ENCODE measurements around the gene GLRX. TPM values are rescaled to one million over a fixed set of nuclear protein-coding genes. Genes with fewer than 3 reads are reported as not detected.
A peak's percentile ranks its signal among the peaks of the same experiment; 100 is the strongest.

Gene GLRX
- total and polyA plus RNA-seq, 2 of the 13 experiments (the other 11 are each of a cell fraction or from before 2014, with no cell fraction given): 63.8 to 499 TPM

DNA sequence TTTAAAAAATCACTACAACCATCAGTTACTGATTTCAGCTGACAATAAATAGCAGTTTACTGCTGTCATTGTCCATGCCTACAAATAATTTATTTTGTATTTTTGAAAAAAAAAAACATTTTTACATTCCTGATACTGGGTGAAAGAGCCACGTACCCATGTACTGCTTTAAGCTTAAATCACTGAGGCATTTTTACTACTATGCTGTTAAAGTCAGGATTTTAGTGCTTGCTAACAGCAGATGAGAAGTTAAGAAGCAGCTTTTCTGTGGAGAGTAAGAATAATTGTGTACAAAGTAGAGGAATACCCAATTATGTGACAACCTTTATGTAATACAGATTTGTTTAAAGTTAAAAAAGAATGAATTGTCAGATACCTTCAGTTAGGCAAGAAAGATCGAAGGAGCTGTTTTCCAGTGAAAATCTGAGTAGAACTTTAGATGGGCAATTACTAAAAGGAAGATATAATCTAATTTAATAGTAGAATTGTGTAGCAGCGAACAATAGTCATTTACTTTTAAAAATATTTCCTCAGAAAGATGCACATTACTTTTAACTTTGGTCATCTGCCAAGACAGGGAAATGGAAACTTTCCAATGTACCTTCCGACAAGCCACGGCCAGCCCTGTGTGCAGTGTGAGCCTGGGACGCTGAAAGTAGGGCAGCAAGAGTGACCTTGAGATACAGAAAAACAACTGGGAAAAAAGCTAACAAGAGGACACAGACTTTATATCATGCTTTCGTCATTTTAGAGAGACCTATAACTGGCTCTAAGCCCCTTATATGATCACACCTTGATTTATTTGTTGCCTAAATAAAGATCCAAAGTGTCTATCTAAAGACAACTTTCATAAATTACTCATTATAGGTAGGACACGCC lies 51.5 kb downstream of the GLRX start (continued):
- TF ChIP-seq, protein P1, sequence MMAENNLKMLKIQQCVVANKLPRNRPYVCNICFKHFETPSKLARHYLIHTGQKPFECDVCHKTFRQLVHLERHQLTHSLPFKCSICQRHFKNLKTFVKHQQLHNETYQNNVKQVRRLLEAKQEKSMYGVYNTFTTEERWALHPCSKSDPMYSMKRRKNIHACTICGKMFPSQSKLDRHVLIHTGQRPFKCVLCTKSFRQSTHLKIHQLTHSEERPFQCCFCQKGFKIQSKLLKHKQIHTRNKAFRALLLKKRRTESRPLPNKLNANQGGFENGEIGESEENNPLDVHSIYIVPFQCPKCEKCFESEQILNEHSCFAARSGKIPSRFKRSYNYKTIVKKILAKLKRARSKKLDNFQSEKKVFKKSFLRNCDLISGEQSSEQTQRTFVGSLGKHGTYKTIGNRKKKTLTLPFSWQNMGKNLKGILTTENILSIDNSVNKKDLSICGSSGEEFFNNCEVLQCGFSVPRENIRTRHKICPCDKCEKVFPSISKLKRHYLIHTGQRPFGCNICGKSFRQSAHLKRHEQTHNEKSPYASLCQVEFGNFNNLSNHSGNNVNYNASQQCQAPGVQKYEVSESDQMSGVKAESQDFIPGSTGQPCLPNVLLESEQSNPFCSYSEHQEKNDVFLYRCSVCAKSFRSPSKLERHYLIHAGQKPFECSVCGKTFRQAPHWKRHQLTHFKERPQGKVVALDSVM (CRISPR knock-in tag; IDR thresholded peaks at IDR 0.05): no peak
- TF ChIP-seq CEBPG (CRISPR knock-in tag; IDR thresholded peaks at IDR 0.05) (no peak), ZNF720 (CRISPR knock-in tag; IDR thresholded peaks at IDR 0.05) (no peak), SNAI1 (CRISPR knock-in tag; IDR thresholded peaks at IDR 0.05; ENCODE audit: borderline replicate concordance) (no peak), ZFP37 (CRISPR knock-in tag; IDR thresholded peaks at IDR 0.05; ENCODE audit: borderline replicate concordance) (no peak), ZNF550 (CRISPR knock-in tag; IDR thresholded peaks at IDR 0.05; ENCODE audit: borderline replicate concordance) (no peak), ZSCAN20 (CRISPR knock-in tag; IDR thresholded peaks at IDR 0.05; ENCODE audit: borderline replicate concordance) (no peak), MED1 (CRISPR knock-in tag; IDR thresholded peaks at IDR 0.05) (peak; percentile 39; the same call in 1 of the 2 replicates), SIN3B (IDR thresholded peaks at IDR 0.05; ENCODE audit: low read length) (no peak), CHCHD3 (CRISPR knock-in tag; IDR thresholded peaks at IDR 0.05) (no peak), AGO2 (optimal IDR thresholded peaks at IDR 0.05; ENCODE audit: low read depth, low read length) (no peak), ZNF12 (CRISPR knock-in tag; IDR thresholded peaks at IDR 0.05) (no peak), BORCS8-MEF2B (CRISPR knock-in tag; IDR thresholded peaks at IDR 0.05) (no peak), ZNF589 (CRISPR knock-in tag; conservative IDR thresholded peaks at IDR 0.05) (no peak), ZNF724P (CRISPR knock-in tag; IDR thresholded peaks at IDR 0.05; ENCODE audit: borderline replicate concordance) (no peak), FOXK2 (IDR thresholded peaks at IDR 0.05) (no peak), SMAD1 (CRISPR knock-in tag; IDR thresholded peaks at IDR 0.05; ENCODE audit: borderline replicate concordance, low read depth) (no peak)
- TF ChIP-seq, protein P2, sequence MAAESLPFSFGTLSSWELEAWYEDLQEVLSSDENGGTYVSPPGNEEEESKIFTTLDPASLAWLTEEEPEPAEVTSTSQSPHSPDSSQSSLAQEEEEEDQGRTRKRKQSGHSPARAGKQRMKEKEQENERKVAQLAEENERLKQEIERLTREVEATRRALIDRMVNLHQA (CRISPR knock-in tag; IDR thresholded peaks at IDR 0.05): no peak
- TF ChIP-seq, protein P3, sequence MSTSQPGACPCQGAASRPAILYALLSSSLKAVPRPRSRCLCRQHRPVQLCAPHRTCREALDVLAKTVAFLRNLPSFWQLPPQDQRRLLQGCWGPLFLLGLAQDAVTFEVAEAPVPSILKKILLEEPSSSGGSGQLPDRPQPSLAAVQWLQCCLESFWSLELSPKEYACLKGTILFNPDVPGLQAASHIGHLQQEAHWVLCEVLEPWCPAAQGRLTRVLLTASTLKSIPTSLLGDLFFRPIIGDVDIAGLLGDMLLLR (CRISPR knock-in tag; IDR thresholded peaks at IDR 0.05): no peak
- TF ChIP-seq, protein P4, sequence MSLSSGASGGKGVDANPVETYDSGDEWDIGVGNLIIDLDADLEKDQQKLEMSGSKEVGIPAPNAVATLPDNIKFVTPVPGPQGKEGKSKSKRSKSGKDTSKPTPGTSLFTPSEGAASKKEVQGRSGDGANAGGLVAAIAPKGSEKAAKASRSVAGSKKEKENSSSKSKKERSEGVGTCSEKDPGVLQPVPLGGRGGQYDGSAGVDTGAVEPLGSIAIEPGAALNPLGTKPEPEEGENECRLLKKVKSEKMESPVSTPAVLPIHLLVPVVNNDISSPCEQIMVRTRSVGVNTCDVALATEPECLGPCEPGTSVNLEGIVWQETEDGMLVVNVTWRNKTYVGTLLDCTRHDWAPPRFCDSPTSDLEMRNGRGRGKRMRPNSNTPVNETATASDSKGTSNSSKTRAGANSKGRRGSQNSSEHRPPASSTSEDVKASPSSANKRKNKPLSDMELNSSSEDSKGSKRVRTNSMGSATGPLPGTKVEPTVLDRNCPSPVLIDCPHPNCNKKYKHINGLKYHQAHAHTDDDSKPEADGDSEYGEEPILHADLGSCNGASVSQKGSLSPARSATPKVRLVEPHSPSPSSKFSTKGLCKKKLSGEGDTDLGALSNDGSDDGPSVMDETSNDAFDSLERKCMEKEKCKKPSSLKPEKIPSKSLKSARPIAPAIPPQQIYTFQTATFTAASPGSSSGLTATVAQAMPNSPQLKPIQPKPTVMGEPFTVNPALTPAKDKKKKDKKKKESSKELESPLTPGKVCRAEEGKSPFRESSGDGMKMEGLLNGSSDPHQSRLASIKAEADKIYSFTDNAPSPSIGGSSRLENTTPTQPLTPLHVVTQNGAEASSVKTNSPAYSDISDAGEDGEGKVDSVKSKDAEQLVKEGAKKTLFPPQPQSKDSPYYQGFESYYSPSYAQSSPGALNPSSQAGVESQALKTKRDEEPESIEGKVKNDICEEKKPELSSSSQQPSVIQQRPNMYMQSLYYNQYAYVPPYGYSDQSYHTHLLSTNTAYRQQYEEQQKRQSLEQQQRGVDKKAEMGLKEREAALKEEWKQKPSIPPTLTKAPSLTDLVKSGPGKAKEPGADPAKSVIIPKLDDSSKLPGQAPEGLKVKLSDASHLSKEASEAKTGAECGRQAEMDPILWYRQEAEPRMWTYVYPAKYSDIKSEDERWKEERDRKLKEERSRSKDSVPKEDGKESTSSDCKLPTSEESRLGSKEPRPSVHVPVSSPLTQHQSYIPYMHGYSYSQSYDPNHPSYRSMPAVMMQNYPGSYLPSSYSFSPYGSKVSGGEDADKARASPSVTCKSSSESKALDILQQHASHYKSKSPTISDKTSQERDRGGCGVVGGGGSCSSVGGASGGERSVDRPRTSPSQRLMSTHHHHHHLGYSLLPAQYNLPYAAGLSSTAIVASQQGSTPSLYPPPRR (CRISPR knock-in tag; IDR thresholded peaks at IDR 0.05; ENCODE audit: borderline replicate concordance): no peak
- TF ChIP-seq, protein P5, sequence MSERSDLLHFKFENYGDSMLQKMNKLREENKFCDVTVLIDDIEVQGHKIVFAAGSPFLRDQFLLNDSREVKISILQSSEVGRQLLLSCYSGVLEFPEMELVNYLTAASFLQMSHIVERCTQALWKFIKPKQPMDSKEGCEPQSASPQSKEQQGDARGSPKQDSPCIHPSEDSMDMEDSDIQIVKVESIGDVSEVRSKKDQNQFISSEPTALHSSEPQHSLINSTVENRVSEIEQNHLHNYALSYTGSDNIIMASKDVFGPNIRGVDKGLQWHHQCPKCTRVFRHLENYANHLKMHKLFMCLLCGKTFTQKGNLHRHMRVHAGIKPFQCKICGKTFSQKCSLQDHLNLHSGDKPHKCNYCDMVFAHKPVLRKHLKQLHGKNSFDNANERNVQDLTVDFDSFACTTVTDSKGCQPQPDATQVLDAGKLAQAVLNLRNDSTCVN (CRISPR knock-in tag; IDR thresholded peaks at IDR 0.05; ENCODE audit: borderline replicate concordance): no peak

Data from HepG2 (cell line).